Measurements from ENCODE around the gene LDLRAD4. TPM values are rescaled to one million over a fixed set of nuclear protein-coding genes. Genes with fewer than 3 reads are reported as not detected.

The LDLRAD4 gene
- total RNA-seq, 1 experiment from 2014 or later = 1.7 TPM

DNA sequence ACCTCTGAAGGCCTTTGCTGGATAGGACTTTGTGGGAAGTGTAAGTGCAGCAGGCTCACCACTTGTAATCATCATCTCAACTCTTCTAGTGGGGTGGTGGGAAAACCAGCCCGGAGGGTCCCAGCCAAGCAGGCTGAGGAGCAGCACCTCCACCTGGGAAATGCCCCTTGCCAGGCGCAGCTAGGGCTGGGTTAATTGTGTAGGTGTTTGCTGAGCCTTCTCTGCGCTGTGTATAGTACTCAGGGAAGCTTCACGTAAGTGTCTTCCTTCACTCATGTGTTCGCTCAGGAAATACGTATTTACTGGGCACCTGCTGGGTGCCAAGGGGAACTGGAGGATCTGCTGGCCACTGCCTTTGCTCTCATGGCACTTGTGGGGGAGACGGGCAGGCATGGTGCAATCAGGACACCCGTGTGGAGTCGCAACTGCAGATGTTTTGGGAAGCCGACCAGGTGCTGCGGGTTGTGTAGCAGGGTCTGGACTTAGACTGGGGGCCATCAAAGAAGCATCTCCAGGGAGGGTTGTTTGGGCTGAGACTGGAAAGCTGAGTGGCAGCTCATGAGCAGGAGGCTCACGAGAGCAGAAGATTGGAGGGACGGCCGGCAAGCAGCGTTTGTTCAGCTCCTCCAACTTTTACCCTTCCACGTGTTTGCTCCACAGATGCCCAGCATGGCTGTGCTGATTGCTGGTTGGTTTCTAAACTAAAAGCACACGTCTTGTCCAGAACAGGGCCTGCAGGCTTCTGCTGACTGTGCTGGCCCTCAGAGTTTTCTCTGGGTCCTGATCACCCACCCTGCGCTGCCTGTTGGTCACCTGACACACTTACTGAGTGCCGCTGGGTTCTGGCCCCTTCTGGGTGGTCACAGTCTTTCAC, 164.6 kb downstream of the LDLRAD4 start:
- no peak for DNase-seq (ENCODE audit: low spot score)

DNA sequence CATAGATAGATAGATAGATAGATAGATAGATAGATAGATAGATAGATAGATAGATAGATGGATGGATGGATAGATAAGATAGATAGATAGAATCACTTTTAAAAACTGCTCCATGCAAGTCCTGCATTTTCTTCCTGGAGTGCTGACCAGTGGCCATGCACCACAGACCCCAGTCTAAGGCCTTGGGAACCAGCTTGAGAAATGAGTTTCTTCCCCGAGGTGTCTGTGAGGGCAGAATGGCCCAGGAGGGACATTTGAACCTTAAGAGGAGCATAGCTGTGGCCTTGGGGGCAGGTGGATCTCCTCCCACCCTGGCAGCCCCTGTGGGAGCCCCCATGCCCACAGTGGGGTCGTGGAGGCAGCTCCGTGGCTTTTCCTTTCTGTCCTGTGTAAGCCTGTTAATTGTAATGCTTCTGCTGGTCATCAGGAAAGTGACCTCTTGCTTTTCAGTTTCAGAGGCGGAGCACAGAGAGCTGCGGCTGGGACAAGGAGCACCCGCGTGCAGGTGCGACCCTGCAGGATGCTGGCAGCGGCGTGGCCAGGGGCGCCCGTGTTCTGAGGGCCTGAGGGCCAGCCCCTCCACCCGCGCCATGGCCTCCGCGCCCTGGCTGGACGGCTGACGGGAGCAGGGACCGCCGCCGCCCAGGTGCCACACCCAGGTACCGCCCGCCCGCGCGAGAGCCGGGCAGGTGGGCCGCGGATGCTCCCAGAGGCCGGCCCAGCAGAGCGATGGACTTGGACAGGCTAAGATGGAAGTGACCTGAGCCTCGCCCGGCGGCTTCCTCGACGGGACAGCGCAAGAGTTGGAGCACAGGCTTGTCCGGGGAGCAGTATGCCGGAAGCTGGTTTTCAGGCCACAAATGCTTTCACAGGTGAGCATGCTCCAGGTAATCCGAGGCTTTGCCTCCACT, 168.6 kb downstream of the LDLRAD4 start:
- no peak for DNase-seq (ENCODE audit: low spot score)

DNA sequence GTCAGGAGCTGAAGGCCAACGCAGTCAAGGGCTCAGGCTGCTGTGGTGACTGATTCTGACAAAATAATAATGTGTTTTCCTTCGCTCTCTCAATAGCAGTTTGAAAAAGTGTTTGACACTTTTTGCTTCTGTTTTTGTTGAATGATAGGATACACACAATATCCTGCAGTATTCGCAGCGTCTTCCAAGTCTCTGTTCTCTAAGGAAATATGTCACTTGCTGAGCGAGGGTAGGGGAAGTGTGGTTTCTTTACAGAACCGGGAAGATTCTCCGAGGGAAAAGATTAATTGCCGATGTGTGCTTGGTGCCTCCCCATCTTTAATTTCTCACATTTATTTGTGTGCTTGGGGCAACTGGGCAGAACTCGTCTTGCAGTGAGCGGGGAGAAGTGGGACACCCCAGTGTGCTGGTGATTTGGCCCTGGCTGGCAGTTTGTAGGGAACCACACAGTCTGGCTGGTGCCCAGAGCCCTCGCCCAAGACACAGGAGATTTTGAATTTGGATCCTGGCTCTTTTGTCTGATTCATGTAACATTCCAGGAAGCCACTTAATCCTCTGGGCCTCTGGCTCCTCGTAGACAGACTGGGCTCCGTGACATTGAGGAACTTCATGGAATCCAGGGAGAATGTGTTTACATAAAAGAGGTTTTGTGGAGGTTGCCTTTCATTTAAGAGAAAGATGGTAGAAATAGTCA, 169.4 kb downstream of the LDLRAD4 start:
- no peak for DNase-seq (ENCODE audit: low spot score)

- DNase-seq (ENCODE audit: low spot score) = no peak
Measured at GRCh38 chr18:13388586-13389490, 170.3 kb downstream of the LDLRAD4 start.

DNA sequence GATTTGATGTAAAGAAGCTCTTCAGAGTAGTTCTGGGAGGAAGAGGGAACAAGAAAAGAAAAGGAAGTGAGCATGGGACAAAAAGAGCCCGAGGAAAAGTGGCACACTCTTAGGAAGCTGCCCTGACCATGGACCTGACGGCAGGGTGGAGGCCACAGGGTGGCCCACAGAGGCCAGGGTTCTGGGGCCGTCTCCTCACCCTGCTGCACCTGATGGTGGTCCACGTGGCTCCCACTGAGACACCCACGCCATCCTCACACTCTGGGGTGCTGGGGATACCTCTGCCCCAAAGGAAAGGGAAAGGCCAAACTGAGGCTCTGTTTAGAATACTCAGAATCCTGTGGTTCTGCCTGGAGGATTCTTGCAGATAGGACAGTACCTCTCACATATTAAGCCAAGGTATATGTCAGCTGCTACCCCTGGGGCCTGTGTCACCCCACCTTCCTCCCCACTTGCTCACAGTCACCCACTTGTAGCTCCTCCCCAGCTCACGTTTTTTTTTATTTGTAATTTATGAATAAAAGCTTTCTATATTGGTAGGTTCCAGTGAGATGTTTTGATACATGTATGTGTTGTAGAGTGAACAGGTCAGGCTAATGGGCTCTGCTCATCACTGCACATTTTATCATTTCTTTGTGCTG, 171.1 kb downstream of the LDLRAD4 start:
- no peak for DNase-seq (ENCODE audit: low spot score)

DNA sequence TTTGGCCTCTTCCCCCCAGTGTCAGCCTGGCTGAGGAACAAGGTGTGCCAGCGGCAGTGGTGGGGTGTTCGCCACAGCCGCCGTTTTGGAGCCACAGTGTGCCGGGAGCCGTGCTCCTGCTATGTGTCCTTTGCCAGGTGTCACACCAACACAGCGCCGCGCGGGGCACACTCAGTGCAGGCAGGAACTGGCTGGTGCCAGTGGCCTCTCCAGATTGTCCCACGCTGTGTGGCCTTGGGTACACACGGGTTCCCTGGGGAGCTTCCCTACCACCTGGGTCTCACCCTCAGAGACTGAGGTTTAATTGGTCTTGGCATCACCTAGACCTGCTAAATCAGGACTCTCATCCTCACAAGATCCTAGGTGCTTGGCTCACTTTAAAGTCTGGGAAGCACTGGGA, 171.6 kb downstream of the LDLRAD4 start:
- DNase-seq (ENCODE audit: low spot score) = no peak

DNA sequence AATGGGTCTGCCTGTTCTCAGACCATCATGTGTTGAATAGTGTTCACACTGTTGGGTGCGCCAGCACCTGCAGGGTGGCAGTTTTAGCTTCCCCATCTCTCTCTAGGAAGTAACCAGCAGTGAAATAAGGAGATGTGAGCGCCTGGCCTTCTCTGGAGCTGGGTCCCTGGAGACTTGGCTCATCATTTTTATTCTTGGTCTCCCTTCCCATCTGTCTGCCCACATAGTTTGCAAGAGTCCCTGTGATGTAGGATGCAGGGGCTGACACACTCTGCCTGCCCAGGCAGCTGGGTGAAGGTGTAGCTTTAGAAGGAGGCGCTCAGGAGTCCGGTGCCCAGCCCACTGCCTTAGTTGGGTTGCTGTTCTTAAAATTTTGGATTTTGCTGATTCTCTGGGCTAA, 172.2 kb downstream of the LDLRAD4 start:
- no peak for DNase-seq (ENCODE audit: low spot score)

- no peak for DNase-seq (ENCODE audit: low spot score)
Measured at GRCh38 chr18:13392029-13392750, 173.6 kb downstream of the LDLRAD4 start.

DNA sequence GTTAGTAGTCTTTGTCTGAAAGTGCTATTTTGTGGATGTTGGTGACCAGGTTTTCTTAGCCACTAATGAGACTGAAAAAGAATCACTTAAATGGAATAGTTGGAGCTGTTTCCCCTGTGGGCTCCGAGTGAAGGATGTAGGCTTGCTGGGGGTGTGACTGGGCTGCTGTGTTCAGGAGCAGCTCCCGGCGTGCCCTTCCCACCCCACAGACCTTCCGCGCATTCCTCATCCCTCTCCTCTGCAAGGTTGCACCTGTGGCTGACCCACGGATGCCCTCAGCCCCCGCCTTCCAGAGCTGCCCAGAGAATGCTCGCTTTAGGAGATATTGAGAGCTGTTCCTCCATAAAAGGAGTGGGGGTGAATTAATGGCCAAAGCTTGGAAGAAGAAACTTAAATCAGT, 174.3 kb downstream of the LDLRAD4 start:
- no peak for DNase-seq (ENCODE audit: low spot score)

- no peak for DNase-seq (ENCODE audit: low spot score)
Measured at GRCh38 chr18:13393338-13393737, 174.8 kb downstream of the LDLRAD4 start.

- DNase-seq (ENCODE audit: low spot score) = no peak
Measured at GRCh38 chr18:13394801-13395200, 176.2 kb downstream of the LDLRAD4 start.

GRCh38 chr18:13395577-13395976, 177.0 kb downstream of the LDLRAD4 start:
- DNase-seq (ENCODE audit: low spot score) = no peak

GRCh38 chr18:13397504-13398163, 179.1 kb downstream of the LDLRAD4 start:
- DNase-seq (ENCODE audit: low spot score) = no peak

DNA sequence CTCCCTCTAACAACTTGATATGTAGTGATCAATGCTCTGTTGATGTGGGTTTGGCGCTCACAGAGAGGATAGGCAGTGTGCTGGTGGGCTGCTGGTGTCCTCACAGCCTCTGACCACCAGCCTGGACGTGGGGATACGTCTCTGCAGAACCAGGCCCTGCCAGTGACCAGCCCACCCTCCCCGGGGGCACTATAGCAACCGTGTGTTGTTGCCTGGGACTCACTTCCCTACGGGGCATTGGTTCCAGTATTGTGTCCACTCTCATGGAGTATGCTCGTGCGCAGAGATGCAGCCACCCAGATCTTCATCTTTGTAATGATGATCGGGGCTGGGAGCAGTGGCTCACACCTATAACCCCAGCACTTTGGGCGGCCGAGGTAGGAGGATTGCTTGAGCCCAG, 180.1 kb downstream of the LDLRAD4 start:
- no peak for DNase-seq (ENCODE audit: low spot score)

DNA sequence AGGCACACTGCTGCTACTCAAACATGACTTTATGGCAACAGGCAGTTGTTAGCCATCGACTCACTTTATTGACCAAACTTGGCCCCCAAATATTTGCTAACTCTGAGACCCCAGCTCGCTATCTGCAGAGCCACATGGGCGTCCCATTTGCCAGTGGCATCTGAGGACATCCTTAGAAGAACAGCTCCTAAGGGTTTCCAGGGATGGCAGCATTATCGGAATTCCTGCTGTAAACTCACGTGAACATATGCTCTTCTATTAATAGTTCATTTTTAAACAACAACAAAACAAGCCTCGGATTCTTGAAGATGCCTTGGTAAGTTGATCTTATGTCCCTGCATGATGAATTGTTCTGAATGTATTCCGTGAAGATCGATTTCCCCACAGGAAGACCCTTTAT, 181.0 kb downstream of the LDLRAD4 start:
- no peak for DNase-seq (ENCODE audit: low spot score)

GRCh38 chr18:13400636-13401315, 182.2 kb downstream of the LDLRAD4 start:
- DNase-seq (ENCODE audit: low spot score) = no peak

DNA sequence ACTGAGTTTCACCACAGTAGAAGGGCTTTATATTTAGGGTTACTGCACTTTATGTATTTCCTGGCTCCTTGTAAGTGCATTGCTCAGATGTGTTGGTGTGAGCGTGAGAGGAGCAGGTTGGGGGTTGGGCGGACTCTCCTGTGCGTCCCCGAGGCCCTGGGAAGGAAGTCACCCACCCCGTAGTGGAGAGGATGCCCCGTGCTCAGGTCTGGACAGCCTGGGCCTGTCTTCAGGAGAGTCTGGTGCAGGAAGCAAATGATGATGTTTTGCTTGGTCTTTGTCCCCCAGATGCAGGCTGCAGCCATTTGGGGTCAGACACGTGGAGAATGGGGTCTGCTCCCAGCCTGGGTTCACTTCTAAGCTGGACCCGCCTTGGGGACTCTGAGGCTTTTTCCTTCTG, 182.8 kb downstream of the LDLRAD4 start:
- DNase-seq (ENCODE audit: low spot score) = no peak

DNA sequence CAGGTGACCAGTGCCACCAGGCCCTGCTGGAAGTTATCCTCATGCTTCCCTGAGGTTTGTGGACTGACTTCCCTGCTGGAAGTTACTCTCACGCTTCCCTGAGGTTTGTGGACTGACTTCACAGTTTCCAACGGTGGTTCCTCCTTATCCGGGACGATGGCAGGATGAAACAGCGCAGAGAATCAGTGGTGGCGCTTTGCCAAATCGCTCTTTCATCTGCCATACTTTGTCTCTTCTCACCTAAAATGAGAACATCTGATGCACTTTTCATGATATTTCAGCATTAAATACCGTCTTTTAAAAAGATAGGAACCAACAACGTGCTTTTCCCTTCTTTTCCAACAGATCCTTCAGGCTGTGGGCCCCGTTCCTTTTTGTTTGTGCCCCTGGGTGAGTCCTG, 183.3 kb downstream of the LDLRAD4 start:
- no peak for DNase-seq (ENCODE audit: low spot score)
